ENCODE data around the gene ARHGEF25. TPM values are rescaled to one million over a fixed set of nuclear protein-coding genes. Genes with fewer than 3 reads are reported as not detected.
"Not testable (repeated sequence)": the region's sequence is repeated elsewhere in the genome, so short reads cannot be mapped to it uniquely, and the experiment has no call there.

Gene ARHGEF25
- total RNA-seq, 1 experiment from 2014 or later, result 0.25 TPM

DNA sequence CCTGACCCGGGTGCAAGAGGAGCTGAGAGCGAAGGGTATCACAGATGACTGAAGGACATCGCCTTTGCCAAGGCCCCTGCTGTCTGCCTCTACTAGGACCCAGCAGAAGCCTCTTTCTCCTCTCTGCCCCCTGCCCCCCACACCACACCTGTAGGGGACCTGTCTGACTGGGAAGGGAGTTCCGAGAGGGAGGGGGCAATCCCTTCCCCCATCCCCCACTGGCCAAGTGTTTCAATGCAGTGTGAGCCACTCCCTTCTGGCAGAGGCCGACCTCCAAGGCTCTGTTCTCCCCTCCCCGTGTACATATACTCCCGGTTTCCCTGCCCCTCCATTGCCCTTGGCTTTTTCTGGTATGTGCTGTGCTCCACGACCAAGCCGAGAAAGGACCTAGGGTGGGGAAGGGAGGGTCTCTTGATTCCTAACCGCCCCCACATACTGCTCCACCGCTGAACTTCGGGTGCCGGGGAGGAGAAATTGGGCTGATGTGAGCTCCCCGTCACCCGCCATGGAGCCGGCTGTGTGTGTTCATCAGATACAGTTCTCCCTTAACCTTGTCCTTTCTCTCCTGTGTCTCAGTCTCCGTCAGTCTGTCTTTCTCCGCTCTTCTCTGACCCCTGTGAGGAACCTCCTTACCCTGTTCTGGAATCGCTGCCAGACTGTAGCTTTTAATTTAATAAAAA, 2.0 kb upstream of the ARHGEF25 start:
- no peak for DNase-seq (ENCODE audit: low spot score)

DNA sequence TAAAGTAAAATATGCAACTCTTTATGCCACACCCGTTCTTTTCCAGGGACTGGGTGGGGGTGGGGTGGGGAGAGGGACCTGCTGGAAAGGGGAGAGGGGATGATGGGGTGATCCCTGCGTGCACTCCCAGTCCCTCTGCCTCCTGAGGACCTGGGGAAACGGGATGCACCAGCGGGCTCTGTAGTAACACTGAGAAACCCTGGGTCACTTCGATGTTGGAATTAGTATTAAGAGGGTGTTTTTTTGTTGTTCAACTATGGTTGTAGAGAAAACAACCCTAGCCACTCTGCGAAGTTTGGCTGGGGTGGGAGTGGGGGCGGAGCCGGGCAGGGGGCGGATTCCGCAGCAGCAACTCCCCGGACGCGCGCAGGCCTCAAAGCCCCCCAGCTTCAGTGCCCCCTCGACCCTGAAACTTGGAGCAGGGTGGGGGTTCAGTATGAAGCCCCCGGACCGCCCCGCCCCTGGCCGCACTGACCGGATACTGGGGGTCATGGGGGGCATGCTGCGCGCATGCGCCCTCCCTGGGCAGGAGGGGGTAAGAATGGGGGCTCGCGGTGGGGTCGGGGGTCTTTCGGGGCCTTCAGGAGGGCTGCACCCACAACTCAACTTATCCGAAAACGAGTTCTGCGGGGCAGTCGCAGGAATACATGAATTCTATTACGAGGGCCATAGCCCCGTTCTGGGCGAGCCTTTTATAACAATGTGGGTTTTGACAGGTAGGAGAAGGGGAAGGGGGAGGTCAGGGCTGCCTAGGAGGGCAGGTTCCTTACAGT, 1.3 kb upstream of the ARHGEF25 start:
- no peak for DNase-seq (ENCODE audit: low spot score)

DNA sequence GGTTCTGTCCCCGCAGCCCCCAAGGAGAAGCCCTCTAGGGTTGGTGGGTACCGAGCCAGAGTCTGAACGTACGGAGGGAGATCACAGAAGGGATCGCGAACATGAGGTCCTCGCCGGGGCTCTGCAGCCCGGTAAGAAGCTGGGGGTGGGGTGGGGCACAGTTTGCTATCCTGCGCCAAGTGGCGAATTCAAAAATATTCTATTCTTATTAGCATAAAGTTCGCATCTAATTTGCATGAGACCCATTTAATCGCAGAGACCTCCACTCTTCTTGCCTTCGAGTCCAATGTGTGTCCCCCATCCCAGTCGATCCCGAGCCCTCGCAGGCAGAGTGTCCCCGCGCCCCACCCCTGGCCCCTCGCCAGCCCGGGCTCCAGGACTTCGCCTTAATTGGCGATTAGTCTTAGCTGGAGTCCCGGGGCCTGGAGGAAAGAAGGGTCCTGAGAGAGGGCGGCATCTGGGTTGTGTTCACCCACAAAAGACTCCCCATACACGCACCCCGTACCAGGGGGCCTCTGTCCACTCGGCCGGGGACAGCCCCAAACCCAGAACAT, 604 bp upstream of the ARHGEF25 start:
- DNase-seq (ENCODE audit: low spot score), result no peak

DNA sequence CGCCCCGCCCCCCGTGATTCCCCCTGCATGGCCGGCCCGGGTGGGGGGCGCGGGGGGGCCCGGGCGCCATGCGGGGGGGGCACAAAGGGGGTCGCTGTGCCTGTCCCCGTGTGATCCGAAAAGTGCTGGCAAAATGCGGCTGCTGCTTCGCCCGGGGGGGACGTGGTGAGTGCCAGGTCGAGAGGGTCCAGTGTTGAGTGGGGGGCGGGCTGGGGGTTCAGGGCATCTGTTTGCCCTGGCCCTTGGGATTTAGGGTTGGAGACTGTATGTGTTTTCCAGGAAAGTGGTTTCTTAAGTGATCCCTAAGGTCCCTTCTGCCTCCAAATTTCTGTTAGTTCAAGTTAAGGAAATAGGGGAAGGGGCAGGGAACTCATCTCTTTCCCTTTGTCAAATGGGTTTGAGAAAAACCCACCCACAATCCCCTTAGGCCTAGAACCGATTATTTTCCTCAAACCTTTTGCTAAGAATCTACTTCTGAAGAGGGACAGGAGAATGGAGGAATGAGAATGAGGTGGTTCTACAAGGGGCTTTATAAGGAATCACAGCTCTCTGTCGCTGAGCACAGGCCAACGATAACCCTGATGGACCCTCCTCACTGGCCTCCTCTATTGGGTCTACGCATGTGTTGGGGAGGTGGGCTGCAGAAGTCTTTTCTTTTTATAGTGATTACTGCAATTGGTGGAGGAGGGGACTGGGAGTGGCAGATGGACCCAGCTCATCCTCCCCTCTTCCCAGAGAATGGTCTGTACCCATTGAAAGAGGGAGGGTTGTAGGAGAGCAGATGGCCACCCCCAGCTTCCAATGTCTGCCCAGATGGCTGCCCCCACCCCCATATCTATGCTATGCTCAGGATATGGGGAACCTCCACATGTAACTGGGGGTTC, 834 bp downstream of the ARHGEF25 start:
- DNase-seq (ENCODE audit: low spot score), result no peak

DNA sequence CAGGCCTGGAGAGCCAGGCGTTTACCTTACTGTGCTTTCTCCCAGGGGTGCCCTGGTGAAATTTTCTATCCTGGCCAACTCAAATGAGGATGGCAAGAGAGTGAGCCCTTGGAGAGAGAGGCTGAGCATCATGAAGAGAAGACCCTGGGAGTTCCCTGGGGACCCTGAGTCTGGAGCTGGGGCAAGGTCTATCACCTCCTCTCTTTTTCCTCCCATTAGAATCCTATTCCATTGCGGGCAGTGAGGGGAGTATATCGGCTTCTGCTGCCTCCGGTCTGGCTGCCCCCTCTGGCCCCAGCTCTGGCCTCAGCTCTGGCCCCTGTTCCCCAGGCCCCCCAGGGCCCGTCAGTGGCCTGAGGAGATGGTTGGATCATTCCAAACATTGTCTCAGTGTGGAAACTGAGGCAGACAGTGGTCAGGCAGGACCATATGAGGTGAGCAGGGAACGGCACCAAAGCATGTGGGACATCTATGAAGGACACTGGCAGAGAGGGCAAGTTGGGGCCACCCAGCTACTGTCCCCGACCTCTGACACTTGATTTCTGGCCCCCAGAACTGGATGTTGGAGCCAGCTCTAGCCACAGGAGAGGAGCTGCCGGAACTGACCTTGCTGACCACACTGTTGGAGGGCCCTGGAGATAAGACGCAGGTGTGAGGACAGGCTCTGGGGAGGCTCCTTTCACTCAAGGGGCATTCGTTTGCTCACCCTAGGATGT, 1.6 kb downstream of the ARHGEF25 start:
- DNase-seq (ENCODE audit: low spot score), result no peak

GRCh38 chr12:57613427-57614109, 2.3 kb downstream of the ARHGEF25 start:
- DNase-seq (ENCODE audit: low spot score), result no peak

DNA sequence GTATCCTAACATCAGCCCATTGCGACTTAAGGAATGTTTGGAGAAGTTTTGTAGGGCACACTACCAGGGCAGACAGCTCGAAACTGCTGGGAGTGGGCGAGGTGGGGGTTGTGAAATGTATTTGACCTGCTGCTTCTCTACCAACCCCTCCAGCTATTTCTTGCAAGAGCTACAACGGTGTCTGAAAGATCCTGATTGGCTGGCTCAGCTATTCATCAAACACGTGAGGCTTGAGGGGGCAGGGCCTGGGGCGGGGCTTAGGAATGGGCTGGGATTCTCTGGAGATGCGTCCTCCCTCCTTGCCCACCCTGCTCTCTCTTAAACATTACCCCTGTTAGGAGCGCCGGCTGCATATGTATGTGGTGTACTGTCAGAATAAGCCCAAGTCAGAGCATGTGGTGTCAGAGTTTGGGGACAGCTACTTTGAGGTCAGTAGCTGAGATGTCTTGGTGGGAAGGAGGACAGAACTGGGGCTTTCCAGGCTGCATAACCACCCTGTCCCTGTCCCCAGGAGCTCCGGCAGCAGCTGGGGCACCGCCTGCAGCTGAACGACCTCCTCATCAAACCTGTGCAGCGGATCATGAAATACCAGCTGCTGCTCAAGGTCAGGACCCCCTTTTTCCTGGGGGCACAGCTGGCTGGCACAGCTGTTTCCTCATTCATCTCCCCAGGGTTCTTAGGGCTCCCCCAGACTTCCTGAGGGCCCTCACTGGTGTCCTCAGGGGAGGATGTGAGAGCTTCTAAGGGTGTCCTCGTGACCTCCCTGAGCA, 3.1 kb downstream of the ARHGEF25 start:
- no peak for DNase-seq (ENCODE audit: low spot score)

GRCh38 chr12:57614948-57615500, 3.8 kb downstream of the ARHGEF25 start:
- DNase-seq (ENCODE audit: low spot score), result no peak

- DNase-seq (ENCODE audit: low spot score), result no peak
These were observed 4.4 kb downstream of the ARHGEF25 start for GRCh38 chr12:57615637-57616036.

DNA sequence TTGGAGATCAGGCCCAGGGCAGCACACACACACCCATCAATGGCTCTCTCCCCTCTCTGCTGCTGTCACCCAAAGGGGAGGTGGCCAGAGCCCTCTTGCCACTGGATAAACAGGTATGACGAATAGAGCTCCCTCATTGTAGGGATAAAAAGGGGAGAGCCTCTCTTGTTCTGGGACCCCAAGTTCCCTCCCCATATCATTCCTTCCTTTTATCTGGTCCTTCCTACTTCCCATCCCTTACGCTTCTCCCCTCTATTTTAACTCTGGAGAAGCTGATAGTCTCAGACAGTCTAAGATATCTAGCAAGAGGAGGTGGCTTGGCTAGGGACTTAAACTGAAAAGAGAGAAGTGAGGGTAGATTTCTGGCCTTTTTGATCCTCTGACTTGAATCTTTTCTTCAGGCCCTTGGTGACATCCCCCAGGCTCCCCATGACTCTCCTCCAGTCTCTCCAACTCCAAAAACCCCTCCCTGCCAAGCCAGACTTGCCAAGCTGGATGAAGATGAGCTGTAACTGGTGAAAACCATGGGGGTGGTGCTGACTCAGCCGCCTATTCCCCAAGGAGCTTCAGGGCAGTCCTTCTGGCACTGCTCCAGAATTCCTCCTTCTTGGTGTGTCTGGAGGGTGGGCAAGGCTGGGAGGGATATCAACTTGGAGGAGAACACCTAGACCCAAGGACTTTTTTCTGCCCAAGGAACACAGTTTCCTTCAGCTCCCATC, 5.3 kb downstream of the ARHGEF25 start:
- DNase-seq (ENCODE audit: low spot score), result no peak

DNA sequence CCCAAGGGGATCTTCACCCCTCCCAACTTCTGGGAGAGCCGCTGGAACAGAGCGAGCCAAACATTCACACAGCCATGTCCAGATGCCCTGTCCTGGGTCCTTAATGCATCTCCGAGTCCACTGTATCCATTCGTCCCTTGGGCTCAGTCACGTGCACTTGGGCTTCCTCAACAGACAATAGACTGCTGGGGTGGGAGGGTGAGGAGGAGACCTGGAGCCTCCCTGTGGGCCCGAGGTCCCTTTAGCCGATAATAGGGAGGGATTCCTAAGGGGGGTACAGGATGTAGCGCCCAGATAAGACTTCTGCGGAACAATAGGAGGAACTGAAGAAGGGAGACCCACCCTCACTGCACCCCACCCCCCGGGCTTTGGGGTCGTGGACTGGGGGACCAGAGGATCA, 6.7 kb downstream of the ARHGEF25 start:
- DNase-seq (ENCODE audit: low spot score), result no peak

DNA sequence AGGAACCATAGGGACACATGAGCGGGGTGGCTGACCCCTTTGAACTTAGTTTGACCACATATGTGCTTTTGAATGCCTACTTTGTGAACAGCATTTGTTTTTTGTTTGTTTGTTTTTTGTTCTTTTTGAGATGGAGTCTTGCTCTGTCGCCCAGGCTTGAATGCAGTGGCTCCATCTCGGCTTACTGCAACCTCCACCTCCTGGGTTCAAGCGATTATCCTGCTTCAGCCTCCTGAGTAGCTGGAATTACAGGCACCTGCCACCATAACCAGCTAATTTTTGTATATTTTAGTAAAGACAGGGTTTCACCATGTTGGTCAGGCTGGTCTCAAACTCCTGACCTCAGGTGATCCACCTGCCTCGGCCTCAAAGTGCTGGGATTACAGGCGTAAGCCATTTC, 7.2 kb downstream of the ARHGEF25 start:
- not testable (repeated sequence) for DNase-seq (ENCODE audit: low spot score)

- no peak for DNase-seq (ENCODE audit: low spot score)
These were observed 7.8 kb downstream of the ARHGEF25 start for GRCh38 chr12:57618966-57619433.

- no peak for DNase-seq (ENCODE audit: low spot score)
These were observed 8.4 kb downstream of the ARHGEF25 start for GRCh38 chr12:57619434-57620244.

DNA sequence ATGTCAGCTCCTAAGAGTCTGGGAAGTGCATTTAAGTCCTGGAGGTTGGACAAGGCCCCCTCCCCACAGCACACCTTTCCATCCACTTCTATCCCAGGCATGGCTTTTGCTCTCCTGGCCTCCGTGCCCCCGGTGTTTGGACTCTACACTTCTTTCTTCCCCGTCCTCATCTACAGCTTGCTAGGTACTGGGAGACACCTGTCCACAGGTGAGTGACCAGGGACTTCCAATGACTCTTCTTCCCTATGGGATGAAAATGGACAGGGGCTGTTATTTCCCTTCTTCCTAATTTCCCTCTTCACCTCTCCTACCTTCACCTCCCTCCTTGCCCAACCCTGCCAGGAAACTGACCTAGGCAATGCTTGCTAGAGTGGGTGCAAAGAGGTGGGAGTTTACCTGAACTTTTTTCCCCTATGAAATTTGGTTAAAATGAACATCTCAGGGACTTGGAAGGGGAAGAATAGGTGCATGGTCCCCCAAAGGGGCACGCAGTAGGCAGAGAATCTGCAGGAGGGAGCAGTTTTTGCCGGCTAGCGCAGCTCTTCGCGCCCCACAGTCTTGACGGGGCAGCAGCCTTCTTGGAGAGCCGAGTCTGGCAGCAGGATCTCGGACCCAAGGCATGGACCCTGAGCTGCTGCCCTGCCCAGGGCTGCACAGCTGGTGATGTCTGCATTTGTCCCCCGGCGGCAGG, 9.2 kb downstream of the ARHGEF25 start:
- DNase-seq (ENCODE audit: low spot score), result no peak

DNA sequence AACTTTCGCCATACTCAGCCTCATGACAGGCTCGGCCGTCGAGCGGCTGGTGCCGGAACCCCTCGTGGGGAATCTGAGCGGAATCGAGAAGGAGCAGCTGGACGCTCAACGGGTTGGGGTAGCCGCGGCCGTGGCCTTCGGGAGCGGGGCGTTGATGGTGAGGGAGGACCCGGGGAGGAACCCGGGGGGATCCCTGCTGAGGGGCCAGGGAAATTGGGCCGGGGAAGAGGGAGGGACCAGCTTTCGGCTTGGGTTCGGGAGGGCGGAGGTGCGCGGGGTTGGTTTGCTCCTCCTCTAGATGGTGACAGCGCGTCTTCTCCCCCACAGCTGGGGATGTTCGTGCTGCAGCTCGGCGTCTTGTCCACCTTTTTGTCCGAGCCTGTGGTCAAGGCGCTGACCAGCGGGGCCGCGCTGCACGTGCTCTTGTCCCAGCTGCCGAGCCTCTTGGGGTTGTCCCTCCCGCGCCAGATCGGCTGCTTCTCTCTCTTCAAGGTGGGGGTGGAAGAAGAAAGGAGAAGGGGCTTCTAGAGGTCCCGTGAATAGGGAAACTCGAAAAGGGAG, 9.8 kb downstream of the ARHGEF25 start:
- no peak for DNase-seq (ENCODE audit: low spot score)
